Measurements from ENCODE around the gene SYT12.

The SYT12 gene

DNA sequence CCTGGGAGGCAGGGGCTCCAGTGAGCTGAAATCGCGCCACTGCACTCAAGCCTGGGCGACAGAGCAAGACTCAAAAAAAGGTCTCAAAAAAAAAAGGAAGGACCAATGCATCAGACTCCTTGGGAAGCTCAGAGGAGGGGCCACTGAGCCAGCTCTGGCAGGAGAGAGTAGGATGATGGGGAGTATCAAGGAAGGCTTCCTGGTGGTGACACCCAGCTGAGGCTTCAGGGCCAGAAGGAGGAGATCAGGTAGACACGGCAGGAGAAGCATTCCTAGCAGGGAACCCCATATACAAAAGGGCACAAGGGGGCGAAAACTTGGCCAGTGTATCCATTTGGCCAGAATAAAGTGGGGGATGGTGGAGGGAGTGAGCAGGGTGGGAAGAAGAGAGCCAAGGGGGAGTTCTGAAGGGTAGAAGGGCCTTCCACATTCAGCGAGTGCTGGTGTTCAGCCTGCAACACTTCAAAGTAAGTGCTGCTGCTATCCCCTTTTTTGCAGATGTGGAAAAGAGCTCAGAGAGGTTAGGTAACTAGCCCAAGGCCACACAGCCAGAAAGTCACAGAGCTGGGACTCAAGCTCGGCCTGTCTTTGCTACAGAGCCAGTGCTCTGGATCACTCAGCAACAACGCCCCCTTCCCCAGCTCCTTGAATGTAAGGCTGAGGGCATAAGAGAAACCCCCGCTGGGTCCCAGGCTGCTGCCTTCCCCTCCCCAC, 28.4 kb downstream of the SYT12 start:
- H3K56ac ChIP-seq (ENCODE audit: low read length), result no peak overlapping the region
- H3K36me3 ChIP-seq (ENCODE audit: control insufficient read depth, insufficient read depth, low read length), result no peaks in the 10 kb centered on the region
- H3K27ac ChIP-seq (ENCODE audit: low read depth, low read length), result no peak overlapping the region
- no peak overlapping the region for H2BK15ac ChIP-seq (replicated peaks; ENCODE audit: low read depth)
- no peaks in the 10 kb centered on the region for H3K4me1 ChIP-seq (ENCODE audit: control insufficient read depth, low read depth, low read length)
- H3K79me1 ChIP-seq (ENCODE audit: low read length), result no peaks in the 10 kb centered on the region
- no peaks in the 10 kb centered on the region for H3K79me2 ChIP-seq (ENCODE audit: control insufficient read depth, insufficient read depth, low read length)
- H2BK120ac ChIP-seq (ENCODE audit: low read depth, low read length), result no peak overlapping the region
- no peak overlapping the region for H2BK5ac ChIP-seq (ENCODE audit: low read length)
- no peak overlapping the region for H3K4me3 ChIP-seq (ENCODE audit: low read length)
- H3K4me2 ChIP-seq (ENCODE audit: low read length), result no peak overlapping the region
- H4K5ac ChIP-seq (ENCODE audit: low read length), result no peak overlapping the region
- H3K23ac ChIP-seq (ENCODE audit: low read length), result no peak overlapping the region
- no peak overlapping the region for H3K18ac ChIP-seq (ENCODE audit: low read length)
- H3K9ac ChIP-seq (ENCODE audit: low read length), result no peak overlapping the region
- no peak for DNase-seq
- H2AK5ac ChIP-seq (ENCODE audit: low read length), result no peak overlapping the region
- no CpG with 5 or more reads among the region's 9 CpGs for WGBS (ENCODE audit: extremely low coverage, insufficient coverage, low lambda C conversion rate)
- no peak overlapping the region for H4K8ac ChIP-seq (ENCODE audit: low read depth, low read length)
- no peak overlapping the region for H3K4ac ChIP-seq (ENCODE audit: low read depth, low read length)
- no peaks in the 10 kb centered on the region for H3K27me3 ChIP-seq (ENCODE audit: insufficient read depth, low read length, poor library complexity)

DNA sequence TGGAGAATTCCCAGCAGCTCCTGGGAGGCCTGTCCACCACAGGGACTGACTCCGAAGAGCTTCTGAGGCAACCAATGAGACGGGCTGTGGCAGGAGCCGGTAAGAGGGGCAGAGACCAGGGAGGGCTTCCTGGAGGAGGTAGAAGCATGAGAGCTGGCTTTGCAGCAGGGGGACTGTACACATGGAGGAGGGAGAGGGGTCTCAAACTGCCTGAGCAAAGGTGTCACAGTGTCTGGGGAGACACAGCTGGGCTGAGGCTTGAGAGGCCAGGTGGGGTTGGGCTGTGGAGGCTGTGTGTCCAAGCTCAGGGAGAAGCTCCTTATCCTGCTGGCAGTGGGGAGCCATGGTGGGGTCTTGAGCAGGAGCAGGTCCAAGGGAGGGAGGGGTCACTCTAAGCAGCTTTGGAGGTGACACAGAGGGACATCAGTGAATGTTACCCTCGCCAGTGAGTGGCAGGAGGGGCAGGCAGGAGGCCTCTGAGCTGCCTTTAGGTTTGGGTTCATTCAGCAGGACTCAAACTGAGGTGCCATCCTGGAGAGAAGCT, 29.1 kb downstream of the SYT12 start:
- H3K56ac ChIP-seq (ENCODE audit: low read length), result no peak overlapping the region
- H2BK120ac ChIP-seq (ENCODE audit: low read depth, low read length), result no peak overlapping the region
- H3K23ac ChIP-seq (ENCODE audit: low read length), result no peak overlapping the region
- no CpG with 5 or more reads among the region's 4 CpGs for WGBS (ENCODE audit: extremely low coverage, insufficient coverage, low lambda C conversion rate)
- DNase-seq, result no peak
- no peak overlapping the region for H3K18ac ChIP-seq (ENCODE audit: low read length)
- H3K9ac ChIP-seq (ENCODE audit: low read length), result no peak overlapping the region
- no peak overlapping the region for H4K5ac ChIP-seq (ENCODE audit: low read length)
- H3K27me3 ChIP-seq (ENCODE audit: insufficient read depth, low read length, poor library complexity), result no peaks in the 10 kb centered on the region
- no peaks in the 10 kb centered on the region for H3K36me3 ChIP-seq (ENCODE audit: control insufficient read depth, insufficient read depth, low read length)
- peaks cover under 1% of the 10 kb centered on the region for H3K4me1 ChIP-seq (ENCODE audit: control insufficient read depth, low read depth, low read length)
- no peak overlapping the region for H3K4me3 ChIP-seq (ENCODE audit: low read length)
- H2AK5ac ChIP-seq (ENCODE audit: low read length), result no peak overlapping the region
- no peak overlapping the region for H4K8ac ChIP-seq (ENCODE audit: low read depth, low read length)
- no peak overlapping the region for H2BK15ac ChIP-seq (replicated peaks; ENCODE audit: low read depth)
- no peak overlapping the region for H2BK5ac ChIP-seq (ENCODE audit: low read length)
- no peak overlapping the region for H3K27ac ChIP-seq (ENCODE audit: low read depth, low read length)
- H3K4ac ChIP-seq (ENCODE audit: low read depth, low read length), result no peak overlapping the region
- no peak overlapping the region for H3K4me2 ChIP-seq (ENCODE audit: low read length)
- no peaks in the 10 kb centered on the region for H3K79me2 ChIP-seq (ENCODE audit: control insufficient read depth, insufficient read depth, low read length)
- no peaks in the 10 kb centered on the region for H3K79me1 ChIP-seq (ENCODE audit: low read length)

DNA sequence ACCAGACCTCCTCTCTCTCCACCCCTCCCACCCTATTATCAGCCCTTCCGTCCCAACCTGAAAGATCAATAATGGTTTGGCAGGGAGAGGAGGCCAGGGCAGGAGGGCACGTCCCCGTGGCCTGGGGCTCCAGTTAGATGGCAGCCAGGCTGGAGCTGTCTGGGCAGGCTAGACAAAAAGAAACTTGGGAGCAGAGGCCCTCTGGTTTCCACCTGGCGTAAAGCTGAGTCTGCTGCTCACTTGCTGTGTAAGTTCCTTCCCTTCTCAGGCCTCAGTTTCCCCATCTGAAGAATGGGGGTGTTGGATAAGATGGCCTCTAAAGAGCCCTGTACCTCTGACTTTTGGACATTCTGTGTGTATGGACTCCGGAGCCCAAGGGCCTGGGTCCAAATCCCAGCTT, 30.0 kb downstream of the SYT12 start:
- H3K36me3 ChIP-seq (ENCODE audit: control insufficient read depth, insufficient read depth, low read length), result no peaks in the 10 kb centered on the region
- no peaks in the 10 kb centered on the region for H3K79me1 ChIP-seq (ENCODE audit: low read length)
- no peak overlapping the region for H3K56ac ChIP-seq (ENCODE audit: low read length)
- no peak overlapping the region for H3K27ac ChIP-seq (ENCODE audit: low read depth, low read length)
- no peaks in the 10 kb centered on the region for H3K27me3 ChIP-seq (ENCODE audit: insufficient read depth, low read length, poor library complexity)
- H2BK15ac ChIP-seq (replicated peaks; ENCODE audit: low read depth), result no peak overlapping the region
- H3K23ac ChIP-seq (ENCODE audit: low read length), result no peak overlapping the region
- no peak overlapping the region for H3K4me3 ChIP-seq (ENCODE audit: low read length)
- no peaks in the 10 kb centered on the region for H3K79me2 ChIP-seq (ENCODE audit: control insufficient read depth, insufficient read depth, low read length)
- no peak overlapping the region for H3K4ac ChIP-seq (ENCODE audit: low read depth, low read length)
- H2BK5ac ChIP-seq (ENCODE audit: low read length), result no peak overlapping the region
- H2BK120ac ChIP-seq (ENCODE audit: low read depth, low read length), result no peak overlapping the region
- no peak overlapping the region for H3K4me2 ChIP-seq (ENCODE audit: low read length)
- peaks cover 4% of the 10 kb centered on the region for H3K4me1 ChIP-seq (ENCODE audit: control insufficient read depth, low read depth, low read length)
- no CpG with 5 or more reads among the region's 5 CpGs for WGBS (ENCODE audit: extremely low coverage, insufficient coverage, low lambda C conversion rate)
- H3K18ac ChIP-seq (ENCODE audit: low read length), result no peak overlapping the region
- no peak overlapping the region for H2AK5ac ChIP-seq (ENCODE audit: low read length)
- DNase-seq, result no peak
- H4K8ac ChIP-seq (ENCODE audit: low read depth, low read length), result no peak overlapping the region
- no peak overlapping the region for H3K9ac ChIP-seq (ENCODE audit: low read length)
- H4K5ac ChIP-seq (ENCODE audit: low read length), result no peak overlapping the region

DNA sequence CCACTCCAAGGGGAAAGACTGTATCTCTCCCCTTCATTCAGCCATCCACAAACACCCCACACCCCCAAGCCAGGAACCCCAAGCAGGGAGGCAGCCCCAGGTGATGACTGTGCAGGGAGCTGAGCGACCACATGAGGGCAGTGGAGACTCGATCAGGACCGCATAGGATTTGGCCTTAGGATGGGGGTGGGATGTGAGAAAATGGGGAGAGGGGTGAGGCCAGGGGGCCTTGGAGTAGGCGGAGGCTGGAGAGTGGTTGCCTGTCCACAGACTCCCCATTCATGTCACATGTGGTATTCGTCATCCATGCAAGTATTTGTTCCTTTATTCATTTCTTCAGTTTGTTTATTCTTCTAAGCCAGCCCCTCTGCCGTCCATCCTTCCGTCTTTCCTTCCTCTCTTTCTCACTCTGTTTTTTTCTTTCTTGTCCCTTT, 31.0 kb downstream of the SYT12 start:
- Histone ChIP-seq H3K79me2 (ENCODE audit: control insufficient read depth, insufficient read depth, low read length) (no peaks in the 10 kb centered on the region), H3K27ac (ENCODE audit: low read depth, low read length) (no peak overlapping the region), H2BK120ac (ENCODE audit: low read depth, low read length) (no peak overlapping the region)

DNA sequence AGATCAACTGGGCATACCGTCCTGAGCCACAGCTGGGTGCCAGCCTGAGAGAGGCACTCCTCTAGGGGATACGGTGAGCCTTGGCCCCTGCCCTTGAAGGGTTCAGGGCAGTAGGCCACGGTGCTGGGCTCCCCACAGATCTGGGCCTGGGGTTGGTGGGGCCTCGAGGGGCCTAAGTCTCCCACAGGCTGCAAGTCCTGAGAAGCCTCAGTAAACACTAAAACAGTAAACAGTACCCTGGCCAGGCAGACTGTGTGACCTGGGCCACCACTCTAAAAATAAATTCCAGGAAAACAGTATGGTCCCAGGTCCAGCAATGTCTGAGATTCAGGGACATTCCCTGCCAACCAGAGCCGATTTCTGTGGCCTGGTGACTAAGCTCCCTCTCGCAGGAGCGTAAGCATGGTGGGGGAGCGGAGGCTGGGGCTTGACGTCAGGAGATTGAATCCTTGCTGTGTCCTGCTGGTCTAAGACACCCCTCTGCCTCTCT, 31.5 kb downstream of the SYT12 start:
- Histone ChIP-seq H3K4me3 (ENCODE audit: low read length) (no peak overlapping the region), H3K4me2 (ENCODE audit: low read length) (no peak overlapping the region), H2BK120ac (ENCODE audit: low read depth, low read length) (no peak overlapping the region), H3K18ac (ENCODE audit: low read length) (no peak overlapping the region), H3K9ac (ENCODE audit: low read length) (no peak overlapping the region), H3K36me3 (ENCODE audit: control insufficient read depth, insufficient read depth, low read length) (no peaks in the 10 kb centered on the region), H4K5ac (ENCODE audit: low read length) (no peak overlapping the region), H3K79me1 (ENCODE audit: low read length) (no peaks in the 10 kb centered on the region), H3K4ac (ENCODE audit: low read depth, low read length) (no peak overlapping the region), H3K79me2 (ENCODE audit: control insufficient read depth, insufficient read depth, low read length) (no peaks in the 10 kb centered on the region), H3K23ac (ENCODE audit: low read length) (no peak overlapping the region), H3K4me1 (ENCODE audit: control insufficient read depth, low read depth, low read length) (peaks cover 4% of the 10 kb centered on the region), H3K27me3 (ENCODE audit: insufficient read depth, low read length, poor library complexity) (no peaks in the 10 kb centered on the region), H2BK5ac (ENCODE audit: low read length) (no peak overlapping the region), H2AK5ac (ENCODE audit: low read length) (no peak overlapping the region), H2BK15ac (replicated peaks; ENCODE audit: low read depth) (no peak overlapping the region), H4K8ac (ENCODE audit: low read depth, low read length) (no peak overlapping the region), H3K27ac (ENCODE audit: low read depth, low read length) (no peak overlapping the region), H3K56ac (ENCODE audit: low read length) (peak overlapping the region; percentile 30)
- WGBS (ENCODE audit: extremely low coverage, insufficient coverage, low lambda C conversion rate), result no CpG with 5 or more reads among the region's 9 CpGs
- no peak for DNase-seq

More for the DNA sequence above, 31.0 kb downstream of the SYT12 start:
- Histone ChIP-seq H3K4me1 (ENCODE audit: control insufficient read depth, low read depth, low read length) (peaks cover 4% of the 10 kb centered on the region), H3K4ac (ENCODE audit: low read depth, low read length) (no peak overlapping the region), H4K5ac (ENCODE audit: low read length) (no peak overlapping the region), H3K4me3 (ENCODE audit: low read length) (no peak overlapping the region), H2BK15ac (replicated peaks; ENCODE audit: low read depth) (no peak overlapping the region), H2BK5ac (ENCODE audit: low read length) (no peak overlapping the region), H3K36me3 (ENCODE audit: control insufficient read depth, insufficient read depth, low read length) (no peaks in the 10 kb centered on the region), H3K27me3 (ENCODE audit: insufficient read depth, low read length, poor library complexity) (no peaks in the 10 kb centered on the region), H3K56ac (ENCODE audit: low read length) (no peak overlapping the region), H3K18ac (ENCODE audit: low read length) (no peak overlapping the region), H3K4me2 (ENCODE audit: low read length) (no peak overlapping the region), H4K8ac (ENCODE audit: low read depth, low read length) (no peak overlapping the region), H3K23ac (ENCODE audit: low read length) (no peak overlapping the region), H2AK5ac (ENCODE audit: low read length) (no peak overlapping the region), H3K9ac (ENCODE audit: low read length) (no peak overlapping the region), H3K79me1 (ENCODE audit: low read length) (no peaks in the 10 kb centered on the region)
- no CpG with 5 or more reads among the region's 7 CpGs for WGBS (ENCODE audit: extremely low coverage, insufficient coverage, low lambda C conversion rate)
- peak; percentile 74 for DNase-seq

All from mesendoderm (in vitro differentiated cells).